Measurements from ENCODE around the gene FBXW8.

The FBXW8 gene

GRCh38 chr12:116887244-116887643 lies 23.5 kb upstream of the FBXW8 start:
- no peak for DNase-seq (ENCODE audit: low read depth)
- H3K4me3 ChIP-seq (ENCODE audit: low read depth, low read length): no peak overlapping the region
- TF ChIP-seq CTCF (IDR thresholded peaks at IDR 0.05; ENCODE audit: control insufficient read depth, extremely low read depth, insufficient read depth): no peak

GRCh38 chr12:116887897-116888296 lies 22.9 kb upstream of the FBXW8 start:
- no peak for DNase-seq (ENCODE audit: low read depth)
- H3K4me3 ChIP-seq (ENCODE audit: low read depth, low read length): no peak overlapping the region

GRCh38 chr12:116890330-116890729 lies 20.4 kb upstream of the FBXW8 start:
- H3K4me3 ChIP-seq (ENCODE audit: low read depth, low read length): no peak overlapping the region
- DNase-seq (ENCODE audit: low read depth): no peak
- no peak for TF ChIP-seq CTCF (IDR thresholded peaks at IDR 0.05; ENCODE audit: control insufficient read depth, extremely low read depth, insufficient read depth)

More at GRCh38 chr12:116887897-116888296, 22.9 kb upstream of the FBXW8 start:
- no peak for TF ChIP-seq CTCF (IDR thresholded peaks at IDR 0.05; ENCODE audit: control insufficient read depth, extremely low read depth, insufficient read depth)

DNA sequence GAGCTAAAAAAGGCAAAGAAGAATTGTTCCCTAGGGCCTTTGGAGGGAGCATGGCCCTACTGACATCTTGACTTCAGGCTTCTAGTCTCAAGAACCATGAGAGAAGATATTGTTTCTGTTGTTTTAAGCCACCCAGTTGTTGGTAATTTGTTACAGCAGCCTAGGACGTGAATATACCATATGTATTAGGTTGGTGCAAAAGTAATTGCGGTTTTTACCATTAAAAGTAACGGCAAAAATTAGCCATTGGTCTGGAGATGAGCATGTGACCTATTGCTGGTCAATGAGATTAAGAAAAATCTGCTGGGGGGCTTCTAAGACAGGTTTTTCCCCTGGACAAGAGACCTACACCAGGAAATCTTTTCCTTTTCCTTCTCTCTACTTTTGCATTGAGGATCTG lies 19.7 kb upstream of the FBXW8 start:
- no peak overlapping the region for H3K4me3 ChIP-seq (ENCODE audit: low read depth, low read length)
- no peak for TF ChIP-seq CTCF (IDR thresholded peaks at IDR 0.05; ENCODE audit: control insufficient read depth, extremely low read depth, insufficient read depth)
- DNase-seq (ENCODE audit: low read depth): no peak

DNA sequence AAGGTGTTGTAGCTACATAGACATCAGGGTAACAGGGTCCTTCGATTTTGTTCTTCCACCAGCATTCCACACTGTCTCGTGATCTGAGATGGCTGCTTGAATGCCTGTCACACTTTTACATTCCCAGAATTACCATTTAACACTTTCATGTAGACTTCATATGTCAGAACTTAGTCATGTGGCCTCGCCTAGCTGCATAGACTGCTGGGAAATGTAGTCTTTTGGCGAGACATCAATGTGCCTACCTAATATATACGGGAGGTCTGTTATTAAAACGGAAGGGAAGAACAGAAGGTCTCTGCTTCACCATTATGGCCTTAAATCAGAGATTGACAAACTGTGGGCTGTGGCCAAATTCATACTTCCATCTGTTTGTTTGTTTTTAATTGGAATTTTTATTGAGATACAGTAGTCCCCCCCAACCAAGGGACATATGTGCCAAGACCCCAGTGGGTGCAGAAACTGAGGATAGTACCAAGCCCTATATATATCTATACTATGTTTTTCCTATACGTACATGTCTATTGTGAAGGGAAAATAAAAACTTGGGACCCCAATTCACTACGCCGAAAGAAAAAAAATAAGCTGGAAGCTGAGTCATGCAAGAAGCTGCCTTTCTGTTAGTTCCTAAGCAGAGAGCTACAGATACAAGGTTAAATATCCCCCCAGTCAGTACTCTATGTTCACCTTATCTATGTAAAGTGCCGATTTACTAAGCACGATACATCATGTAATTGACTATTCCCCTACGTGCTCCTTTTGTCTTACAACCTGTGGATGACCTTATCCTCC lies 18.2 kb upstream of the FBXW8 start:
- no peak overlapping the region for H3K4me3 ChIP-seq (ENCODE audit: low read depth, low read length)
- DNase-seq (ENCODE audit: low read depth): no peak
- no peak for TF ChIP-seq CTCF (IDR thresholded peaks at IDR 0.05; ENCODE audit: control insufficient read depth, extremely low read depth, insufficient read depth)

DNA sequence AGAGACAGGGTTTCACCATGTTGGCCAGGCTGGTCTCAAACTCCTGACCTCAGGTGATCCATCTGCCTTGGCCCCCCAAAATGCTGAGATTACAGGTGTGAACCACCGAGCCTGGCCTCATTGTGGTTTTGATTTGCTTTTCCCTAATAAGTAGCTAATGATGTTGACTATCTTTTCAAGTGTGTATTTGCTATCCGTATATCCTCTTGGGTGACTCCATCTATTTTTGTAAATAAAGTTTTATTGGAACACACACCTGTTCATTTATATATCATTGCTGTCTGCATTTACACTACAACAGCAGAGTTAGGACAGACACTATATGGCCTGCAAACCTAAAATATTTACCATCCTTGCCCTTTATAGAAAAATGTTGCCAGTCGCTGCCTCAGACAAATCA lies 15.8 kb upstream of the FBXW8 start:
- H3K4me3 ChIP-seq (ENCODE audit: low read depth, low read length): no peak overlapping the region
- no peak for DNase-seq (ENCODE audit: low read depth)
- no peak for TF ChIP-seq CTCF (IDR thresholded peaks at IDR 0.05; ENCODE audit: control insufficient read depth, extremely low read depth, insufficient read depth)

GRCh38 chr12:116896411-116896924 lies 14.3 kb upstream of the FBXW8 start:
- no peak for TF ChIP-seq CTCF (IDR thresholded peaks at IDR 0.05; ENCODE audit: control insufficient read depth, extremely low read depth, insufficient read depth)
- no peak for DNase-seq (ENCODE audit: low read depth)
- no peak overlapping the region for H3K4me3 ChIP-seq (ENCODE audit: low read depth, low read length)
